ENCODE measurements around the gene INTS3.
A peak's percentile ranks its signal among the peaks of the same experiment; 100 is the strongest.

INTS3 gene

GRCh38 chr1:153805042-153805745 lies 77.3 kb downstream of the INTS3 start:
- Histone ChIP-seq H3K9ac (ENCODE audit: low read length) (no peak overlapping the region), H3K9me3 (replicated peaks; ENCODE audit: insufficient read depth, low read length) (no peaks in the 10 kb centered on the region), H4K20me1 (ENCODE audit: insufficient read depth, low read length) (peaks cover 4% of the 10 kb centered on the region), H3K27ac (ENCODE audit: low read length) (peak overlapping the region; percentile 45; the same call in 1 of the 2 replicates), H3K79me2 (ENCODE audit: low read length) (peaks cover 5% of the 10 kb centered on the region; the same call in 1 of the 2 replicates), H3K27me3 (replicated peaks; ENCODE audit: insufficient read depth, low read length) (no peaks in the 10 kb centered on the region), H3K4me1 (ENCODE audit: low read length) (peaks cover 24% of the 10 kb centered on the region), H3K36me3 (replicated peaks; ENCODE audit: insufficient read depth, low read length) (no peaks in the 10 kb centered on the region), H3K9me2 (replicated peaks; ENCODE audit: insufficient read depth, low read length) (no peaks in the 10 kb centered on the region), H3K4me2 (ENCODE audit: low read depth, low read length) (peak overlapping the region; percentile 20; the same call in 1 of the 2 replicates), H3F3A (ENCODE audit: insufficient read depth, low read length) (peaks cover 14% of the 10 kb centered on the region), H2AFZ (ENCODE audit: low read length) (no peak overlapping the region), H3K4me3 (ENCODE audit: low read length) (no peak overlapping the region)
- peak; percentile 96 for DNase-seq
- TF ChIP-seq EZH2 (optimal IDR thresholded peaks at IDR 0.05; ENCODE audit: low read depth, low read length) (no peak), EZH2phosphoT487 (IDR thresholded peaks at IDR 0.05; ENCODE audit: low read length) (no peak)
- TF ChIP-seq, protein P1, sequence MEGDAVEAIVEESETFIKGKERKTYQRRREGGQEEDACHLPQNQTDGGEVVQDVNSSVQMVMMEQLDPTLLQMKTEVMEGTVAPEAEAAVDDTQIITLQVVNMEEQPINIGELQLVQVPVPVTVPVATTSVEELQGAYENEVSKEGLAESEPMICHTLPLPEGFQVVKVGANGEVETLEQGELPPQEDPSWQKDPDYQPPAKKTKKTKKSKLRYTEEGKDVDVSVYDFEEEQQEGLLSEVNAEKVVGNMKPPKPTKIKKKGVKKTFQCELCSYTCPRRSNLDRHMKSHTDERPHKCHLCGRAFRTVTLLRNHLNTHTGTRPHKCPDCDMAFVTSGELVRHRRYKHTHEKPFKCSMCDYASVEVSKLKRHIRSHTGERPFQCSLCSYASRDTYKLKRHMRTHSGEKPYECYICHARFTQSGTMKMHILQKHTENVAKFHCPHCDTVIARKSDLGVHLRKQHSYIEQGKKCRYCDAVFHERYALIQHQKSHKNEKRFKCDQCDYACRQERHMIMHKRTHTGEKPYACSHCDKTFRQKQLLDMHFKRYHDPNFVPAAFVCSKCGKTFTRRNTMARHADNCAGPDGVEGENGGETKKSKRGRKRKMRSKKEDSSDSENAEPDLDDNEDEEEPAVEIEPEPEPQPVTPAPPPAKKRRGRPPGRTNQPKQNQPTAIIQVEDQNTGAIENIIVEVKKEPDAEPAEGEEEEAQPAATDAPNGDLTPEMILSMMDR (IDR thresholded peaks at IDR 0.05; ENCODE audit: low read length), result no peak

- peak overlapping the region; percentile 20; the same call in 1 of the 2 replicates for H3K4me2 ChIP-seq (ENCODE audit: low read depth, low read length)
- H3K36me3 ChIP-seq (replicated peaks; ENCODE audit: insufficient read depth, low read length), result no peaks in the 10 kb centered on the region
Observed at GRCh38 chr1:153805886-153806719, 78.3 kb downstream of the INTS3 start.

GRCh38 chr1:153816283-153816889 lies 88.5 kb downstream of the INTS3 start:
- H4K20me1 ChIP-seq (ENCODE audit: insufficient read depth, low read length), result no peaks in the 10 kb centered on the region
- H3F3A ChIP-seq (ENCODE audit: insufficient read depth, low read length), result 0 out of 2 replicates have a peak, but pooled peaks cover 5% of the 10 kb centered on the region
- no peaks in the 10 kb centered on the region for H3K4me1 ChIP-seq (ENCODE audit: low read length)
- H3K9ac ChIP-seq (ENCODE audit: low read length), result no peak overlapping the region
- no peaks in the 10 kb centered on the region for H3K9me3 ChIP-seq (replicated peaks; ENCODE audit: insufficient read depth, low read length)
- H3K4me3 ChIP-seq (ENCODE audit: low read length), result no peak overlapping the region
- no peak for DNase-seq
- no peak overlapping the region for H3K27ac ChIP-seq (ENCODE audit: low read length)
- no peaks in the 10 kb centered on the region for H3K9me2 ChIP-seq (replicated peaks; ENCODE audit: insufficient read depth, low read length)
- no peak overlapping the region for H3K4me2 ChIP-seq (ENCODE audit: low read depth, low read length)
- TF ChIP-seq EZH2phosphoT487 (IDR thresholded peaks at IDR 0.05; ENCODE audit: low read length) (no peak), EZH2 (optimal IDR thresholded peaks at IDR 0.05; ENCODE audit: low read depth, low read length) (no peak)
- TF ChIP-seq, protein P1 (IDR thresholded peaks at IDR 0.05; ENCODE audit: low read length), result no peak
- H2AFZ ChIP-seq (ENCODE audit: low read length), result no peak overlapping the region
- peaks cover 29% of the 10 kb centered on the region for H3K36me3 ChIP-seq (replicated peaks; ENCODE audit: insufficient read depth, low read length)
- H3K79me2 ChIP-seq (ENCODE audit: low read length), result 0 out of 2 replicates have a peak, but pooled peaks cover 3% of the 10 kb centered on the region
- H3K27me3 ChIP-seq (replicated peaks; ENCODE audit: insufficient read depth, low read length), result no peaks in the 10 kb centered on the region

More at GRCh38 chr1:153805886-153806719, 78.3 kb downstream of the INTS3 start:
- Histone ChIP-seq H3K79me2 (ENCODE audit: low read length) (peaks cover 5% of the 10 kb centered on the region; the same call in 1 of the 2 replicates), H3K9ac (ENCODE audit: low read length) (no peak overlapping the region), H3F3A (ENCODE audit: insufficient read depth, low read length) (peaks cover 14% of the 10 kb centered on the region), H3K4me1 (ENCODE audit: low read length) (peaks cover 24% of the 10 kb centered on the region), H3K4me3 (ENCODE audit: low read length) (no peak overlapping the region), H3K27me3 (replicated peaks; ENCODE audit: insufficient read depth, low read length) (no peaks in the 10 kb centered on the region), H3K27ac (ENCODE audit: low read length) (peak overlapping the region; percentile 45; the same call in 1 of the 2 replicates), H2AFZ (ENCODE audit: low read length) (no peak overlapping the region), H3K9me3 (replicated peaks; ENCODE audit: insufficient read depth, low read length) (no peaks in the 10 kb centered on the region), H4K20me1 (ENCODE audit: insufficient read depth, low read length) (peaks cover 4% of the 10 kb centered on the region), H3K9me2 (replicated peaks; ENCODE audit: insufficient read depth, low read length) (no peaks in the 10 kb centered on the region)
- DNase-seq, result no peak
- TF ChIP-seq EZH2phosphoT487 (IDR thresholded peaks at IDR 0.05; ENCODE audit: low read length), result no peak
- TF ChIP-seq, protein P1 (IDR thresholded peaks at IDR 0.05; ENCODE audit: low read length), result no peak
- no peak for TF ChIP-seq EZH2 (optimal IDR thresholded peaks at IDR 0.05; ENCODE audit: low read depth, low read length)
